GM21723 (cell line): Measurements from ENCODE around the gene HIVEP3.
"Not testable (repeated sequence)": the region's sequence is repeated elsewhere in the genome, so short reads cannot be mapped to it uniquely, and the experiment has no call there.

Experiments used
- ATAC-seq: cut with Tn5 transposase; IDR thresholded peaks from one replicate; pipeline ENCODE4 v1.9.1; 2021; ENCODE audit warnings: mild to moderate bottlenecking, moderate library complexity; ENCODE audit not compliant: unreplicated experiment

HIVEP3 gene

GRCh38 chr1:41918450-41919043 lies at the start of gene HIVEP3:
TSS of gene HIVEP3 (minus strand) at chr1:41918922.
- ATAC-seq: no peak

DNA sequence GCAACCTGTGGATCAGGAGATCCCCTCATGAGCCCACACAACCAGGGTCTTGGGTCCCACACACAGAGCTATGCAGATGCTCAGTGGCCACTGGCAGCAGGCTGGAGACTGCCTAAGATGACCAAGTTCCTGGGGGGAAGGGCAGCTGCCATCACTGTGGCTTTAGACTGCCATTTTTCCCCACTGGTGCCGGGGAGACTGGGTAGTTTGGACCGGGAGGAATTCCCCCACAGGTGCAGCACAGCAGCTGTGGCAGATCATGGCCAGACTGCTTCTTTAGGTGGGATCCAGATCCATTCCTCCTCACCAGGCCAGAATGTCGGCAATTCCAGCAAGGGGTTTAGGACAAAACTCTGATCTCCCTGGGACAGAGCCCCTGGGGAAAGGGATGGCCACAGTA lies 45.7 kb upstream of the HIVEP3 start:
- no peak for ATAC-seq

- ATAC-seq: no peak
These were observed 44.9 kb upstream of the HIVEP3 start for GRCh38 chr1:41963636-41964035.

DNA sequence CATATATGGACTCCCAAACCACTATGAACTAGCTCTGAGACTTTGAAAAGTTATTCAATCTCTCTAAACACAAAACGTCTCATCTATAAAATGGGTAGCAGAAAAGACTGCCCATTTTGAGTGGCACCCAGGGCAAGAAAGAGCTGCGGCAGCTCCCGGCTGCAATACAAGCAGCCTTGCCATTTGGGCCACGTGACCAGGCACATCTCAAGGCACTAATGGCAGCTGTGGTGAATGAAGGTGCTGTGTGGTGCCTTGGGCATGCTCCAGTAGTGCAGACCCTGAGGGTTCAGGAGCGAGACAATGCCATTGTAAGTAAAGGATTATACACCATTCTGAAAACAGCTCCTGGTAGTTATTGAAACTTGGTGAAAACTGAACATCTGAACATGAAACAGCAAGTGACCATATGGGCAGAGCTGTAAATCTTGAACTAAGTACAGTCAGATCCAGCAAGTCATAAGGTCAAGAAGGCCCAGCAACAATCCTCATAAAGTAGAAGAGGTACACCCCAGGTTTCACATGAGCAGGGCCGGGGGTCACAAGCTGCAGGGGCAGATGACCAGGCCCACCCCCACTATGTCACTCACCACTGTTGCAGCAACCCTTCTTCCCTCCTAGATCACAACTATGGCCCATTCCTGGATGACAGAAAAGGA lies 39.4 kb upstream of the HIVEP3 start:
- no peak for ATAC-seq

- no peak for ATAC-seq
These were observed 38.8 kb upstream of the HIVEP3 start for GRCh38 chr1:41957568-41957967.

DNA sequence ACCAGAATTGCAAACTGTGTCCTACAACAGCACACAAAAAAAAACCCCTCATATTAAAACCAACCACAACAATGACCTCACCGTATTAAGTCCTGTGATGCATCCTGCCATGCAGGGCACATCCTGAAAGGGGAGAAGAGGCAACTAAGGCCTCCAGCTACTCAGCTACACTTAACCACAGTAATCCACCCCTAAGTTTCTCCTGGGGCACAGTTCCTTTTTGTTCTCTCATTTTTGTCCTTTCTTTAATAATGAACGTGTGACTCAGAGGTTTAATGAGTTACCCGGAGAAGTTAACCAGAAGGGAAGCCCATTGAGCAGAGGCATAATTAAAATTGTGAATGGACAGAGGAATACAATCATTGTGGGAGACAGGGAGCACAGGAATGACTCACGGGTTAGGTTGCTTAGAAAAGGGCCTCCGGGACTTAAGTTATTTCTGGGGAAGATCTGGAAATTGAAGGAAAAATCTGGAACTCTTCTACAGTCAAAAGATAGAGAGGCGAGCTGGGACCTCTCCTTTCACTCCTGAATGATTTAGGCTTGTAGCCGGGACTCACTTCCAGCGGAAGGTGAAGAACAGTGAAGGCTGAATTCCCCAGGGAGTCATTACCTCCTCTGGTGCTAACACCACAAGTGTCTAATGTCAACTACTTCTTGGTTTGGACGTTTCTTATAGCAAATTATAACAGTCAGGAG lies 36.9 kb upstream of the HIVEP3 start:
- ATAC-seq: no peak

DNA sequence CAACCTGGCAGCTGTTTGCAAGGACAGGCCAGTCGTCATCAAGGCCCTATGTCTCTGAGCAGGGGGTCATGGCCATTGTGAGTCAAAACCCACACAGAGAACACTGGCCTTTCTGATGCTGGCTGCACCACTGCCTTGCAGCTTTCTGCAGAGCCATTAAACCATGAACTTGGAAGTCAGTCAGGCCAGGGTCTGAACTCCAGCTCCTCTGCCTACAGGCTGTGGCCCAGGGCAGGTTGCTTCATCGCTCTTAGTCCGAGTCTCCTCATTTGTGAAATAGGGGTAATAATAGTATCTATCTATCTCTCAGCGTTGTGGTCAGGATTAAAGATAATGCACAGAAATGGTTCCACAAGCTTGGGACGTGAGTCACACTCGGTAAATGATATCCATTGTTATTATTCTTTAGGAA lies 35.8 kb upstream of the HIVEP3 start:
- no peak for ATAC-seq

DNA sequence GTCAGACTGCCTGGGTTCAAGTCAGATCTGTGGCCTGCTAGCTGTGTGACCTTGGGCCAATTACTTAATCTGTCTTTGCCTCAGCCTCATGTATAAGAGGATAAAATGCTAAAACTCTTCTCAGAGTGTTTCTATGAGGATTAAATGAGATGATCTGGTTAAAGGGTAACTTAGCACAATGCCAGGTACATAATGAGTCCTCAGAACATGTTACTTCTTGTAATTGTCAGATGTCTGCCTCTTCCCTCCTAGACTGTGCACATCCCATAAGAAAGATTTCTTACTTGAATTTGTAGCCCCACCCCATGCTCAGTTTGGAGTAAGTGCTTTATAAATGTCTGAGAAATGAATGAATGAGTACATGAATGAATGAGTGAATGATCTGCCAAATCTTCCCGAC lies 34.6 kb upstream of the HIVEP3 start:
- ATAC-seq: no peak

- no peak for ATAC-seq
These were observed 33.5 kb upstream of the HIVEP3 start for GRCh38 chr1:41952208-41952607.

GRCh38 chr1:41951492-41951891 lies 32.8 kb upstream of the HIVEP3 start:
- ATAC-seq: not testable (repeated sequence)

DNA sequence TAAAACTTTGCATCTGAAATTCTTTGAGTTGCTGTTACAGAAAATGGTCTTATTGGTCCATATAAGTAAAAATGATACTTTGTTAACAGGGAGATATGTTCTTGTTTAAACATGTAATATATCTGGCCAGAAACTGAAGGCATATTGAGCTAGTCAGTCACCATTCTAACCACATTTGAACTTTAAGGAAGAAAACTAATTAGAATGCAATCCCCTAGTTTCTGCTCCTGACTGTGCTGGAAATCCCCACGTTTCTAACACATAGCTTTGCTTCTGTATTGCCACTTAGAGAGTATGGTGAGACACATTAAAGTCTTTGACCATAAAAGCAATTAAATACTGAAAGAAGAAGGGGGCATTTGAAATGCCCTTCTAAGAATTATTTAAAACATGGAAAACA lies 32.1 kb upstream of the HIVEP3 start:
- ATAC-seq: no peak

DNA sequence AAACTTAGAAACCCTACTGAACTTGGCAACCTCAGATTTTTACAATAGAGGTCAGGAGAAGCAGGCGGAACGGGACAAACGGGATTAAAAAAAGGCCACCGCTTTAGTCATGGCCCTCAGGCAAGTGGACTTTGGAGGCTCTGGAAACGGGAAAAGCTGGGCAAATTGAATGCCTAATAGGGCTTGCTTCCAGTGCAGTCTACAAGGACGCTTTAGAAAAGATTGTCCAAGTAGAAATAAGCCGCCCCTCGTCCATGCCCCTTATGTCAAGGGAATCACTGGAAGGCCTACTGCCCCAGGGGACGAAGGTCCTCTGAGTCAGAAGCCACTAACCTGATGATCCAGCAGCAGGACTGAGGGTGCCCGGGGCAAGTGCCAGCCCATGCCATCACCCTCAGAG lies 27.2 kb upstream of the HIVEP3 start:
- ATAC-seq: not testable (repeated sequence)

DNA sequence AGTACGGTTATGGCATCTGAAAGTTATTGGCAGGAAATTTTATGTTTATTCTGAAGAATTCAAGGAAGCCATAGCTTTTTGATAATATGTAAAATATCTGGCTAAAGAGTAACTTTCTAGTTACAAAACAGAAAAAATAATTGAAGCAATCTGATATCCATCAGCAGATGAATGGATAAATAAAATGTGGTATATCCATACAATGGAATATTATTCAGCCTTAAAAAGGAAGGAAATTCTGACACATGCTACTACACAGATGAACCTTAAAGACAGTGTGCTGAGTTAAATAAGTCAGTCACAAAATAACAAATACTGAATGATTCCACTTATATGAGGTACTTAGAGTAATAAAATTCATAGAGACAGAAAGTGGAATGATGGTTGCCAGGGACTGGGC lies 25.0 kb upstream of the HIVEP3 start:
- ATAC-seq: no peak

DNA sequence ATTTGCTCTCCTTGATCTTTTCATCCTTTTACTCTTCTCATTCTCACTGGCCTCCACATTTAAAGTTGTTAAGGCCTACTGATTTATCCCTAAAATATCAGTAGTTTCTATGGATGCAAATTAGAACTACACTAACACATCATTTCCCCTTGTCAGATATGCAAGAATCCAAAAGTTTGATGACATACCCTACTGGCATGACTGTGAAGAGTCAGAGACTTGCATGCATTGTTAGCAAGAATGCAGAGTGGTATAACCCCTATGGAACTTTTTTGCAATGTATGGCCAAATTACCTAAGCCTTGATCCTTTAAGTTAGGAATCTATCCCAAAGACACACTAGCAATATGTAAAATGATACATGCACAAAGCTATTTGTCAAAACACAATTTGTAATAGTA lies 23.6 kb upstream of the HIVEP3 start:
- no peak for ATAC-seq

DNA sequence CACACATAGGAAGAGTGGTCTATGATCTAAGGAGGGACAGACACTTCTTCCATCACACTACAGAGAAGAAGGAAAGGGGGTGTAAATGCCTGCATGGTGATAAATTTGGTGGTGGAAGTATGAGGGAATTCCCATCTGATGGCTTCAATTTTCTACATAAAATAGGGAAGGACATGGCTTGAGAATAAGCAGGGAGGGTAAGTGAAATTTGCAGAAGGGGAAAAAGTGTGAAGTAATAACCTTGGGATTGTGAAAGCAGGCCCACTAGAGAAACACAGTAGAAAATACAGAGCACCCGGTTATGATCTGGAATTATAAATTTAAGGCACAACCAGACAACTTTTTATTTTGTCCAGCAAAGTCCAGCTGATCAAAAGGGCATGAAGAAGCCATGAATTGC lies 22.7 kb upstream of the HIVEP3 start:
- no peak for ATAC-seq

DNA sequence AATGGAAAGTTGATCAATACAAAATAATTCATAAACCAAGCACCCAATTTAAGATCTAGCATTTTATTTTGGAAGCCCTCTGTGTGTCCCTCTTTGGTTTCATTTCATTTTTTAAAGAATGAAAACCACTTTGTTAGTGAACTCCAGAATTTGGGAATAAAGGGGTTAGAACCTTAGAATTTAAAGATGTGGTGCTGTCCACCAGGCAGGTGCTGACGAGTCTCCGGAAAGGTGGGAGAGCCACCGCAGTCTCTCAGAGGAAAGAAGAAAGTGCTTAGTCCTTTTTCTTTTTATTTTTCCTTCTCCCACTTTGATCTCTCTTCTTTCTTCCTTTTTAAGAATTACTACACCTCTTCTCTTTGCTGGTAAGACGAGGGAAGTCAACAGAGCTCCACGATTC lies 20.5 kb upstream of the HIVEP3 start:
- ATAC-seq: no peak

GRCh38 chr1:41936107-41936506 lies 17.4 kb upstream of the HIVEP3 start:
- no peak for ATAC-seq

- ATAC-seq: no peak
These were observed 16.5 kb upstream of the HIVEP3 start for GRCh38 chr1:41935226-41935625.

- no peak for ATAC-seq
These were observed 14.4 kb upstream of the HIVEP3 start for GRCh38 chr1:41933106-41933505.

DNA sequence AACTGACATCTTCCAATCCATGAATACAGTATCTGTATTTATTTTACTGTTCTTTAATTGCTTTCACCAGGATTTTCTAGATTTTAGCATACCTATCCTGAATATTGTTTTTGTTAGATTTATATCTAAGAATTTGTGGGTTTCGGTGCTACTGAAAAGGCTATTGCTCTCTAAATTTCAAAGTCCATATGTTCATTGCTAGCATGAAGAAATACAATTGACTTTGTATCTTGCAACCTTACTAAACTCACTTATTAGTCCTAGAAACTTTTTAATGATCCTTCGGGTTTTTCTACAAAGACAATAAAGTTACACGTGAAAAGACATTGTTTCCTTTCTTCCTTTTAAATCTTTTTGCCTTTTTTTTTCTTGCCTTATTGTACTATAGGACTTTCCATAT lies 12.9 kb upstream of the HIVEP3 start:
- no peak for ATAC-seq

- ATAC-seq: no peak
These were observed 8.4 kb upstream of the HIVEP3 start for GRCh38 chr1:41927118-41927517.

- no peak for ATAC-seq
These were observed 7.0 kb upstream of the HIVEP3 start for GRCh38 chr1:41925712-41926111.
